C4-2B (cell line): ENCODE measurements around the gene SPAG9.
"Not testable (repeated sequence)": the region's sequence is repeated elsewhere in the genome, so short reads cannot be mapped to it uniquely, and the experiment has no call there.

Experiments
- H3K27ac ChIP-seq: fragments of 450-650 bp; 2 replicates; pipeline ENCODE4 v1.5.1; 2017
- CTCF ChIP-seq: fragments of 450-650 bp; conservative IDR thresholded peaks from 2 replicates; pipeline ENCODE4 v1.5.1; 2017; ENCODE audit warnings: mild to moderate bottlenecking
- ZFX ChIP-seq: fragments of 450-650 bp; IDR thresholded peaks from 2 replicates; pipeline ENCODE4 v1.6.1; 2017

The SPAG9 gene

GRCh38 chr17:51091635-51092034 lies 29.0 kb downstream of the SPAG9 start:
- TF ChIP-seq ZFX = no peak
- no peak for TF ChIP-seq CTCF
- no peak overlapping the region for H3K27ac ChIP-seq

- not testable (repeated sequence) for H3K27ac ChIP-seq
Measured at GRCh38 chr17:51088868-51089267, 31.8 kb downstream of the SPAG9 start.

GRCh38 chr17:51088287-51088686 lies 32.4 kb downstream of the SPAG9 start:
- TF ChIP-seq CTCF (no peak), ZFX (no peak)
- no peak overlapping the region for H3K27ac ChIP-seq

GRCh38 chr17:51087072-51087757 lies 33.5 kb downstream of the SPAG9 start:
- TF ChIP-seq ZFX = no peak
- no peak for TF ChIP-seq CTCF
- H3K27ac ChIP-seq = no peak overlapping the region

- no peak overlapping the region for H3K27ac ChIP-seq
Measured at GRCh38 chr17:51085150-51085805, 35.4 kb downstream of the SPAG9 start.

GRCh38 chr17:51083981-51084380 lies 36.7 kb downstream of the SPAG9 start:
- H3K27ac ChIP-seq = no peak overlapping the region
- TF ChIP-seq ZFX (no peak), CTCF (no peak)

More at GRCh38 chr17:51085150-51085805, 35.4 kb downstream of the SPAG9 start:
- no peak for TF ChIP-seq ZFX
- TF ChIP-seq CTCF = no peak

- H3K27ac ChIP-seq = not testable (repeated sequence)
Measured at GRCh38 chr17:51083364-51083763, 37.3 kb downstream of the SPAG9 start.

GRCh38 chr17:51079049-51079448 lies 41.6 kb downstream of the SPAG9 start:
- no peak overlapping the region for H3K27ac ChIP-seq
- no peak for TF ChIP-seq ZFX
- TF ChIP-seq CTCF = no peak
